ENCODE measurements around the gene POLR2A.
"Not testable (repeated sequence)": the region's sequence is repeated elsewhere in the genome, so short reads cannot be mapped to it uniquely, and the experiment has no call there.

POLR2A gene

DNA sequence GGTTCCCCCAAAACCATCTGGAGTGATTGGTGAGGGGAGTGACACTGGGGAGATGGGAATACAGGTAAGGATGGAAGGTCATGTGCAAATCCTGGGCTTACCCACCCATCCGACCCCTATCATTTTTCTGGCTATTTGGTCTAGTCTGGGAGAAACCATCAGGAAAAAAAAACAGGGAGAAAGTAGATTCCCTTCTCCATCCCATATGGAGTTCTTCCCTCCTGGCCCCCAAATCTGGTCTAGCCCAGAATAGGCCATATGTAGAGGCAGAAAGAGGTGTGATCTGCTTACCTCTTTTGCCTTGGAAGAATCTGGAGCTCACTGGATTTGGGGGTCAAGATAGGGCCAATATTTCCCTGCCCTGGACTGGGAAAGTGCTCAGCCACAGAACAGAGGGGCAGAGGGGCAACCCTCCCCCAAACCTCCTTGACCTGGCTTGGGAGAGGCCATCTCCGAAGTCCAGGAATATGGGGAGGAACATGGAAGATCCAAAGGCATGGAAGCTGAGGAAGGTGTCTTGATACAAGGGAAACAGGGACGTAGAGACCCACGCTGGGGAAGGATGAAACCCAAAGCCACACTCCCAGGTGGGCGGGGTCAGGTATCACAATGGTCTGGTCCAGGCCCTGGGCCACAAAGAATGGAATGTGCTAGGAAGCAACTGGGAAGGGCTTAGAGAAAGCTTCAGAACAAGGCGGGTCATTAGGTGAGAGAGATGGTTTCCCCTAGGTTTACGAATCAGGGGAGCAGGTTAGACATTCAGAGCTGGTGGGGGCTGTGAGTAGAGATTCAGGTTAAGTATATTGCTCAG lies 23.1 kb upstream of the POLR2A start:
- DNase-seq = no peak

DNA sequence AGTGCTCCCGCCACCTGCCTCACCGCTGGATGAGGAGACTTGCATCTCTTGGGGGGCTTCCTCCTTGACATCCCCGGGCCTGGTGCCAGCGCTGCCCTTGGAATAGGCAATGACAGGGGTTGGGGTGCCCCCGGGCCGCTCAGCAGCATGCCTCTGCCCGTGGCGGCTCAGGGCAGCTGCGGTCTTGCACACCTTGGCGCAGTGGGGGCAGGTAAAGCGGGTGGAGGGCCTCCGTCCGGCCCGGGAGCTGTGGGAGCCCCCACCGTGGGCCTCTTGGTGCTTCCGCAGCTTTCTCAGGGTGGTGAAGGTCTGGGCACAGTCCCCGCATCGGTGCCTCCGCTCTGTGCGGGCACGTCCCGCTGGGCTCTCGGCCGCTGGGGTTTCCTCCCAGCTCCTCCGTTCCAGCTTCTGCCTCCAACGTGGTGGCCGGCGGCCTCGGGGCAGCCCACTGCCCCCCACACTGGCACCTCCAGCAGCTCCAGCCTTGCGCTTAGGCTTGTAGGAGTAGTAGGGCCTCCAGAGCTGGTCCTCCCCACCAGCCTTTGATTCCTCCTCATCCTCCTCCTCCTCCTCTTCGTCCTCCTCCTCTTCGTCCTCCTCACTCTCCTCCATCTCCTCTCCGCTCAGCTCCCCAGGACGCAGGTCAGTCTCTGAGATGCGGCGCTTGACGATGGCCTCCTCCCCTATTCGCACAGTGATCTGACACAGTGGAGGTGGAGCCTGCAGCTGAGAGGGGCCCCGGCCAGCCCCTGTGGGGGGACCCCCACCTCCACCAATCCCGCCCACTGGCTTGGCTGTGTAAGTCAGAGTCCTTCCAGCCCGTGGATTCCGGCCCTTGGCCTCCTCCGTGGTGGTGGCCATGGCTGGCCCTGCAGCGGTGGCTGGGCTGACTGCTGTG lies 21.4 kb upstream of the POLR2A start:
- DNase-seq = no peak

DNA sequence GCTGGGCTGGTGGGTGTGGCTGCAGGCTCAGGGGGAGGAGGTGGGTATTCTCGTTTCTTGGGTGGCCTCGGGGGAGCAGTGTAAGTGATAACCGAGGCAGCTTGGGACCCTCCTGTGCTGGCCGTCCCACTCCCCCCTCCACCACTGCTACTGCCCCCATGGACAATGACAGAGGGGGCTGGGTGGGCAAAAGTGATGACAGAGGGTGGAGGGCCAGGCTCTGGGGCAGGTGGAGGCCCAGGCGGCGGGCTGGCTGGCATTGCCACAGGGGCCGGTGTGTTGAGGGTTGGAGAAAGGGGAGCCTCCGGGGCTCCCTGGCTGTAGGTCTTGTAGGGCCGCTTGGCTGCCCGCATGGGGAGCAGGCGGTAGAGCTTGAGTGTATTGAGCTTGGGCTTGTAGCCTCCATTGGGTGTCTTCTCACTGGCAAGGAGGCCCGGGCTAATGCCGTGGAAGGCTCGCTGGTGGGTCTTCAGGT lies 20.8 kb upstream of the POLR2A start:
- no peak for DNase-seq

DNA sequence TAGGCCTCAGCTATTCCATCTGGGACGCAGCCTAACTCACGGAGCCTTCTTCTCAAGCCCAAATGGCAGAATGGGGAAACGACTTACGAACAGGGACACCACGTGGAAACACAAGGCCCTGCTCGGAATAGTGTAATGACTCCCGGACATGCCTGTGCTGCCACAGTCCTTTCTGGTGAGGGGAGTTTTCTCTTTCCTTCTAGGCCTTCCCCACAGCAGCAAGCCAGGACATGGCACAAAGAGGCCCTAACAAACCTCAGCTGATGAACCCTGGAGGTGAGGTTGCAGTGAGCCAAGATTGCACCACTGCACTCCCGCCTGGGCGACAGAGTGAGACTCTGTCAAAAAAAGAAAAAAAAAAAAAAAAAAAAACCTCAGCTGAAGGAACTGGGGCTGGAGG lies 20.1 kb upstream of the POLR2A start:
- no peak for DNase-seq

DNA sequence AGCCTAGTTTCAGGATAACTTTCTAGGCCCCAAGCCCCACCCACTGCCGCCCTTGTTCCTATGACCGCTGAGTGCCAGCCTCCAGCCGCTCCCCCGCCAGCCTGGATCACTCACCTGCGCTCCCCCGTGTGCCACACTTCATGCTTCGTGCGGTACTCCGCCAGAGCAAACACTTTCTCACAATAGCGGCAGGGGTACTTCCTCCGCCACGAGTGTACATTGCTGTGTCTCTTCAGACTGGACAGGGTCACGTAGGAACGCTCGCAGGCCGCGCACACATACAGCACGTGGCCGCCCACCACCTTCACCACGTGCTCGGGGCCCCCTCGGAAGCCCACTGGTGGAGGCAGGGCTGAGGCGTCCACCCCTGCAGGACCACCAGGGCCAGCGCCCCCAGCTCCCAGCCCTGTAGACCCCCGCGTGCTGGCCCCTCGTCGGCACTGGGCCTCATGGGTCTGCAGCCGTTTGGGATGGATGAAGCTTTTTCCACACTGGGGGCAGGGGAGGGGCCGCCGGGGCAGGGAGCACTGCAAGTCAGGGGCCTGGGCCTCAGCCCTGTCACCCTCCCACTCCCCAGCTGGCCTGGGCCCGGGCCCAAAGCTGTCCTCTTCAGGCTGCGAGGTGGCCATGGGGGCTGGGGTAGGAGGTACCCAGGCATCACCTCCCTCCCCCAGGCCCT lies 18.4 kb upstream of the POLR2A start:
- DNase-seq = no peak

DNA sequence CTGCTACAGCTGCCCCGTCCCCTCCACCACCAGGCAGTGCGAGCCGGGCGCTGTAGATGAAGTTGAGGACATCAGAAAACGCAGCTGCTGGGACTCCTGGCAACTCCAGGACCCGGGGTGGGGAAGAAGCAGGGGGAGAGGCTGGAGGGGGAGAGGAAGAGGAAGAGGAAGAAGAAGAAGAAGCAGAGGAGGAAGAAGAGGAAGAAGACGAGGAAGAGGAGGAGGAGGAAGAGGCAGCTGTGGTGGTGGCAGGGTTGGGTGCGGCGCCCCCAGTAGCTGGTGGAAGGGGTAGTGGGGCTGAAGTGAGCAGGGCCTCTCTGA lies 17.9 kb upstream of the POLR2A start:
- no peak for DNase-seq

DNA sequence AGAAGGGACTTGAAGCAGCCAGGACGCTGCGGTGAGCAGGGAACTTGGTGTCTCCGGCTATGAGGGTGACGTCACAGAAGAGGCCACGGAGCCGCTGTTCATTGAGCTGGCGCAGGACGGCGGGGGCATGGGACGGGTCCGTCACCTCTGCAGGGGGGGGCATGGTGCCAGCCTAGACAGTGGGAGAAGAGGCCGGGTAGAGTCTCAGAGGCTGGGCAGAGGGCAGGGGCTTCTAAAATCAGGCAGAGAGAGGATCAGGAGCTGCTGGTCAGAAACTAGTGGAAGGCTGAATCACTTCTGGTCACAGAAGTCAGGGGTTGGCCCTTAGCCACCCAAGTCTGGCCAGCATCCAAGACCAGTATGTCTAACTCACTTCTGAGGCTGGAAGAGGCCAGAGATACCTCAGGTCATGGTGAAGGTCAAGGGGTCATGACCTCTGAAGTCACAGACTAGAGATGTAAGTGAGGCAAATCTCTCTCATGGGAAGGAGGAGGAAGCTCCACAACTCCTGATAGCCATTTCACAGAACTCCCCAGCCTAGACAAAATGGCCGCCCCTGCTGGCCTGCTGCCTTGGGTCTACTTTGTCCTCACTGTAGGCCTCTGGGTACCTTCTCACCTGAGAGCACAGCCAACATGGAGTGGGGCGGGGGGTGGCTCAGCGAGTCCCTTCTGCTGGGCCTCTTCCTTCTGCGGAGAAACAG lies 17.4 kb upstream of the POLR2A start:
- DNase-seq = no peak

DNA sequence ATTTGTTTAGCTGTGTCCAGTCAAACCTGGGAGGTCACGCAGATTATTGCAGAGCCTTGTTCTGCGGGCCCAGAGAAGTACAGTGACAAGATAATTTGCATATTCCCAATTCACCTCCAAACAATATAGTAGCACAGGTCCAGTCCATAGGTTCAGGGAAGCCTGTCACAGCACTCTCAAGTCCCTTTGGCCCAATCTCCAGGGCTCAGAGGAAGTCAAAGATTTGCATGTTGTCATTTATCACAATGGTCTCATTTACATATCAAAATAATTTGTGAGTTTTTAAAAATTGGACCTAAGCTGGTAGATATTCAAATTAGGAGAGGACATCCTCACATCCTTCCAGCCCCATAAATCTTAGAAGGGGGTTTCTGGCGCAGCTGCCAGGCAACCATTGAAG lies 16.7 kb upstream of the POLR2A start:
- no peak for DNase-seq

DNA sequence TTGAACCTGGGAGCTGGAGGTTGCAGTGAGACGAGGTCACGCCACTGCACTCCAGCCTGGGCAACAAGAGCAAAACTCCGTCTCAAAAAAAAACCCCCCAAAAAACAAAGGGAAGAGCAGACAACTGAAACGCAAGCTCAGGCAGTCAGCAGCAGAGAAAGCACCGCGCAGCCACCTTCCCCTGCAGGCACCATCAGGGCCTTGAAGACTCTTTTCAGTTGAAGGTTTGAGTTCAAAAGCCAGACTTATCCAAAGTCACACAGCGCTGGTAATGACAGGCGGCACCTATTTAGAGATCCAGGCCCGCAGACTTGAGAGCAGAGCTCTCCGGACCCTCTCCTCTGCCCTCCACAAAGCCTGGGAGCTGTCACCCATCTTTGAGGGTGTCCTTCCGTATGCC lies 15.9 kb upstream of the POLR2A start:
- DNase-seq = no peak

DNA sequence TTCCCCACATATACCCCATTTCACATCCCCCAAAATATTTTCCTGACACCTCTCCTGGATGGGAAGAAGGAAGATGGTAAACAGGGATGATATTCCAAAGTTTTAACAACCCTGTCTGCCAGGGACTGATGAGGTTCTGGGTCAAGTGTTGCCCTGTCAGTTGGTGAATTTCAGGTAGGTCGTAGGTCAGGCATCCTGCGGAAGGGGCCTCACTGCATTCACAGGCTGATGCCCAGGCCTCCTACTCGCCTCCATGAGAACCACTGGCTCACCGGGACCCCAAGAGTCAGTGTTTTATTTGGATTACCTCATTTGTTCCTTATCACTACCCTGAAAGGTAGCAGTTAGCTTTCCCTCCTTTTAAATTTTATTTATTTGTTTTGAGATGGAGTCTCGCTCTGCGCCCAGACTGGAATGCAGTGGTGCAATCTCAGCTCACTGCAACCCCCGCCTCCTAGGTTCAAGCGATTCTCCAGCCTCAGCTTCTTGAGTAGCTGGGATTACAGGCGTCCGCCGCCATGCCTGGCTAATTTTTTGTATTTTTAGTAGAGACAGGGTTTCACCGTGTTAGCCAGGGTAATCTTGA lies 15.3 kb upstream of the POLR2A start:
- DNase-seq = no peak

DNA sequence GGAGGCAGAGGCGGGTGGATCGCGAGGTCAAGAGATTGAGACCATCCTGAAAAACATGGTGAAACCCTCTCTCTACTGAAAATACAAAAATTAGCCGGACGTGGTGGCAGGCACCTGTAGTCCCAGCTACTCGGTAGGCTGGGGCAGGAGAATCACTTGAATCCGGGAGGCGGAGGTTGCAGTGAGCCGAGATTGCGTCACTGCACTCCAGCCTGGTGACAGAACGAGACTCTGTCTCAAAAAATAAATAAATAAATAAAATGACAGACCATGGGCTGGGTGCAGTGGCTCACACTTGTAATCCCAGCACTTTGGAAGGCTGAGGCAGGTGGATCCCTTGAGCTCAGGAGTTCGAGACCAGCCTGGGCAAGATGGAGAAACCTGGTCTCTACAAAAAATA lies 14.3 kb upstream of the POLR2A start:
- DNase-seq = not testable (repeated sequence)

DNA sequence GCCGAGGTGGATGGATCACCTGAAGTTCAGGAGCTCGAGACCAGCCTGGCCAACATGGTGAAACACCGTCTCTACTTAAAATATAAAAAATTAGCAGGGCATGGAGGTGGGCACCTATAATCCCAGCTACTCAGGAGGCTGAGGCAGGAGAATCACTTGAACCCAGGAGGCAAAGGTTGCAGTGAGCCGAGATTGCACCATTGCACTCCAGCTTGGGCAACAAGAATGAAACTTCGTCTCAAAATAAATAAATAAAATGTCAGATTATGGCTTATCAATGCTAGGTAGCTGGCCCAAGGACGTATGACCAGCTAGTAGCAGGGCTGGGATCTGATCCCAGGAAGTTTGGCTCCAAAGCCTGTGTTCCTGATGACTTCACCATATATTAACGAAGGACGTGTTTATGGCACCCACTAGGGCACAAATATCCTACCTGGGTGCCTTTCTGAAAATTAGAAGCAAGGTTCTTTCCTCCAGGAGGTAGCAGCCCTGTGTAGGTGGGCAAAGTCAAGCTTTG lies 13.7 kb upstream of the POLR2A start:
- DNase-seq = not testable (repeated sequence)

DNA sequence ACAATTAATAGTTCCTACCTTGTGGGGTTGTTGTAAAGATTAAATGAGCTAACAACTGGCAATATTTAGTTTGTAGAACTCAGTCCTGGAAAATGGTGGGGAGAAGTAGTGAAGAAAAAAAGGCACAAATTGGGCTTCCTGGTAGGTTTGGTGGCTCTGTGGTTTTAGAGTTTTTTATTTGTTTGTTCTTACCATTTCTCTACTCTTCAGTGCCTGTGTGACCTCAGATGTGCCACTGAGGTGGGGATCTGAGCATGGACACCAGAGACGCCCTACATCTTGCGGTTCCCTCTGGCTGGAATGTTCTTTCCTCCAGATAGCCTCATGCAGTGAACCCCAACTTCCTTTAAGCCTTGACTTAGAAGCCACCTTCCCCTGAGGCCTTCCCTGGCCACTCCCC lies 12.4 kb upstream of the POLR2A start:
- DNase-seq = no peak

DNA sequence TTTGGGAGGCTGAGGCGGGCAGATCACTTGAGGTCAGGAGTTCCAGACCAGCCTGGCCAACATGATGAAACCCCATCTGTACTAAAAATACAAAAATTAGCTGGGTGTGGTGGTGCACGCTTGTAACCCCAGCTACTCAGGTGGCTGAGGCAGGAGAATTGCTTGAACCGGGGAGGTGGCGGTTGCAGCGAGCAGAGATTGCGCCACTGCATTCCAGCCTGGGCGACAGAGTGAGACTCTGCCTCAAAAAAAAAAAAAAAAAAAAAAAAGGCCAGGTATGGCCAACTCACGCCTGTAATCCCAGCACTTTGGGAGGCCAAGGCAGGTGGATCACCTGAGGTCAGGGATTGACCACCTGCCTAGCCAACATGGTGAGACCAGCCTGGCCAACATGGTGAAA lies 9.4 kb upstream of the POLR2A start:
- not testable (repeated sequence) for DNase-seq

DNA sequence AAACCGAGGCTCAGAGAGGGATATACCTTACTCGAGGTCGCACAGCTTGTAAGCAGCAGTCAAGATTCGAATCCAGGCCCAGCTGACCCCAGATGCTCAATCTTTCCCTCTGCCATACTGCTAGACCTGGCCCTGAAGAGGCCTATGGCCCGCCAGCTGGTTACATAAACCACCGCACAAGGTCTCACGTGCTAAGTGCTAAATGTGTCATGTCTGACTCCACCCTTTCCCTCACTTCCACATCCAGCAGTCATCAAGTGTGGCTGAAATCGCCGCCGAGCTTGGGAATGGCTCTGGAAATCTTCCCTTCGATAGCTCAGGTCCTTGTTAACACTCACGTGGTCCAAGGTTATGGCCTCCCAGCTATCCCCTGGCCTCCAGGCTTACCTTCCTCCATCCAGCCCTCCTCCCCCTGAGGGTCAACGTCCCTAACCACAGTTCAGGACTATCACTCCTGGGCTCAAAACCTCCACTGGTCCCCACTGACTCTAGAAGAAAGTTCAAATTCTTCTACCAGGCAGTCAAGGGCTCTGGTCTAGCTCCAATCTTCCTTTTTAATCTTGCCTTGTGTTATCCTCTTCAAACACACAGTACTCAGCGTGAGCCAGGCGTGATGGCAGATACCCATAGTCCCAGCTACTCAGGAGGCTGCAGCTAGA lies 8.3 kb upstream of the POLR2A start:
- no peak for DNase-seq

DNA sequence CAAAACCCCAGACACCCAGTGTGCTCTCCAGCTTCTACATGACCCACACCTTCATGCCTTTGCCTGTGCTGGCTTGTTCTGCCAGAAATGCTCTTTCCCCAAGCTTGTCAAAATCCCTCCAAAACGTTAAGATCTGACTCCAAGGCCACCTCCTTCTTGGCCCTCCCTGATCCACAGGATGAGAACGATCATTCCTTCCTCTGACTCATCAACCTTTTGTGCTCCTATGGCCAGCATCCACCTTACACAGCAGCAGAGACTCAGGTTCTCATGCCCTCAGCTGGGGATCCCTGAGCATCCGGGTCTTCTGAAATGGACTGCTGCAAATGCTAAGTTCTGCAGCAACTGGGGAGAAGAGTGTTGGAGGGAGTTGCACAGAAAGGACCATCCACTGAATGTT lies 7.7 kb upstream of the POLR2A start:
- DNase-seq = no peak

DNA sequence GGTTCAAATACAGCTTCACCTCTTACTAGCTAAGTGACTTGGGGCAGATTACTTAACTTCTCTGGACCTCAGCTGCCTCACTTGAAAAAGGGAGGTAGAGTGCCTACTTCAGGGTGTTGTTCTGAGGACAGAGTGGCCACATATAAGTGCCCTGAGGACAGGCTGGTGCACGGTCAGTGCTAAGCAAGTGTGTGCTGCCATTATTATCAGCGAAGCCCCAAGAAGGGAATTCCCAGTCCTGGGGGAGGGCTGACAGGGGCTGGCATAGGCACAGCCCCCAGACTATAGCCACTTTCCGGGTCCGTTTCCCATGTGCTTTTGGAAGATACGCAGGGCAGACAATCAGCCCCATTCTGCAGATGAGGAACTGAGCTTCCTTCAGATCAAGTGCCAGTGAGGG lies 7.2 kb upstream of the POLR2A start:
- DNase-seq = no peak

DNA sequence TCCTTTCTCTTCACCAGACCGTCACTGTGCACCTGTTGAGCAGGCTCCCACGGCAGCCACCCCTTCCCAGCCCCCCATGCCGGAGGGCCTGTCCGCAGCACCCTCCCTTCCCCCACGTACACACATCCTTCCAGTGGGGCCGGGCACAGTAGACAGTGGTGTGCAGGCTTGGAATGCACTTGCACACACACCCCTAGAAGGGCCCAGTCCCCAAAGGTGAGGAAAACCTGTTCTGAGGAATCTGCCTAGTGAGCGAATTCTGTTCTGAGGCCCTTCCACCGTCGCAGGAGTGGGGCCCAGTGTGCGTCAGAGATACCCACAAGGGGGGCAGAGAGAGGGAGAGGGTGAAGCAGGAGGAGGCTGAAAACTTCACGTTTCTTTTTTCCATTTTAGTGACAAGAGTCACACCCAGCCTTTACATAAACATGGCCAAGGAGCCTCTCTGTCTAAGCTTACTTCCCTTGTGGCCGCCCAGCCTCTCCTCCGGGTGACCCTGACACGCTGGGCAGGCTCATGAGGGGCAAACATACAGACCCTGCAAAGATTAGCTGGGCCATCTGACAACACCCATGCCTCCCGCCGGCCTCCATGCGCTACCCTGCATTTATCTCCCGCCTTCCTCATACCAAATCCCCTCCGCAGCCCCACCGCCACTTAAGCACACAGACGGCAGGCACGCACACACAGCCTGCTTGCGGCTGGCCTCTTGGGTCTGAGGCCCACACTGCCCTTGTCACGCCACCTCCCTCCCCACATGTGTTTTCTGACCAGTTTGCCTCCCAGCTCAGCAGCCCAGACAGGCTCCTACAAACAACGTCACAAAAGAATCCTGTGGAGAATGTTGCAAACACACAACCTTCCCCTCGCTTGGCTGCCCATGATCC lies 6.5 kb upstream of the POLR2A start:
- DNase-seq = peak; percentile 83

DNA sequence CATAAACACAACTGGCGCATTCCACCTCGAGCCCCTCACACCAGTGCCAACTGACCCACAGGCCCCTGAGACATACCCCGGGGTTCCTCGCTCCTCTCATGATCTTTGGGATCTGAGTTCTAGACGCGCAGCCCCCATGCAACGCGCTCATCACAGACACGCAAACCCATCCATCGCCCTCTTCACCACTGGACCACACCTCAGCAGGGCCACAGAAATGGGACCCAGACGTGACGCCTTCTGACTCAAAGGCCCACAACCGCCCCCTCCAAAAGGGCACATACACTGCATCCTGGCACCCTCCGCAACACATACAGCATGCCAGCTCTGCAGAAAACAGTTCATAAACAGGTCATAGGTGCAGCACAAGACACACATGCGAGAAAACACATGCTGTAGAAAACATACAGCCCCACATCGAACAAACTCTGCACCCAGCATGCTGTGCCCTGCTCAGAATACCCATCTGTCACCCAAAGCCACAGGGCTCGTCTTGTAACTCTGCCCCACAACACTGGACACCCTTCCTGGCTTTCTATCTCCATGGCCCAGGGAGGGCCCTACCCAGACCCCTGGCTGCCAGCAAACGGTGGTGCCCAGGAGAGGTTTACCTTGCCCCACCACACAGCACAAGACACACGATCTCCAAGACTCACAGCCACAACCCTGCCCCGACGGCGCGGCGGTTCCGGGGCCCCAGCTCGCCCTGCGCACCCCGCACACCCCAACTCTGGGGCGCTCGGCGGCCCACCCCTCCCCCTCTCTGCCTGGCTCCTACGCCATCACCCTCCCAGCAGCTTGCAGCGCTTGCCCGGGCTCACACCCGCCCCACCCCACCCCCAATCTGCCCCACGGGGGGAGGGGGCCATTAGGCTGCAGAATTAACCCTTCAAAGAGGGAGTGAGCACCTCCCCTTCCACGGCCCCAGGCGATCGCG lies 5.6 kb upstream of the POLR2A start:
- peak; percentile 50 for DNase-seq
